PC-9 (cell line): ENCODE measurements around the gene TRIM26. TPM values are rescaled to one million over a fixed set of nuclear protein-coding genes. Genes with fewer than 3 reads are reported as not detected.

ENCODE experiments used
- BruUV-seq: library from RNA; stranded (reverse); fragments of 400-500 nt; replicated peaks from 2 replicates; lab custom pipeline; 2021; lab: Mats Ljungman, UMichigan
- CTCF ChIA-PET: fragments of 300-600 bp; sonication (Branson Sonifier 250); formaldehyde crosslinking; loops from one replicate; lab custom pipeline; 2022; ENCODE audit warnings: antibody characterized with exemption; lab: Charles Lee
- POLR2A ChIA-PET: fragments of 300-600 bp; sonication (Branson Sonifier 250); formaldehyde crosslinking; loops from one replicate; lab custom pipeline; 2022; ENCODE audit warnings: antibody characterized with exemption; ENCODE audit not compliant: unreplicated experiment; lab: Charles Lee
- DNase-seq, 2 experiments: peaks; one replicate each; pipeline versions ENCODE4 v3.0.0 to v3.0.0-alpha.2; 2015 to 2022; ENCODE audit warnings: mixed read lengths in 1 of 2
- H2AFZ ChIP-seq: fragments of 200-600 bp; sonication (generic); 2 replicates; pipeline ENCODE4 v1.8.1; 2017; ENCODE audit warnings: antibody characterized with exemption
- H3F3A ChIP-seq: fragments of 200-600 bp; sonication (generic); 2 replicates; pipeline ENCODE4 v1.8.1; 2017; ENCODE audit warnings: antibody characterized with exemption, mild to moderate bottlenecking, low read depth; ENCODE audit not compliant: insufficient read depth
- H3K27ac ChIP-seq: fragments of 200-600 bp; sonication (generic); 2 replicates; pipeline ENCODE4 v1.6.1; 2016; ENCODE audit warnings: mixed run types
- H3K27me3 ChIP-seq: fragments of 200-600 bp; sonication (generic); 2 replicates; pipeline ENCODE4 v1.6.1; 2016; ENCODE audit warnings: low read depth, mixed run types; ENCODE audit not compliant: insufficient read depth
- H3K36me3 ChIP-seq: fragments of 200-600 bp; sonication (generic); 2 replicates; pipeline ENCODE4 v1.6.1; 2016; ENCODE audit warnings: low read depth, mixed run types
- H3K4me1 ChIP-seq: fragments of 200-600 bp; sonication (generic); replicated peaks from 2 replicates; pipeline ENCODE4 v1.6.1; 2016; ENCODE audit warnings: mixed run types; ENCODE audit not compliant: insufficient read depth
- H3K4me2 ChIP-seq: fragments of 200-600 bp; sonication (generic); 2 replicates; pipeline ENCODE4 v1.6.1; 2017; ENCODE audit warnings: mixed run types
- H3K4me3 ChIP-seq: fragments of 200-600 bp; sonication (generic); 2 replicates; pipeline ENCODE4 v1.6.1; 2016; ENCODE audit warnings: mixed run types
- H3K79me2 ChIP-seq: fragments of 200-600 bp; sonication (generic); 2 replicates; pipeline ENCODE4 v1.6.1; 2017; ENCODE audit warnings: low read depth, mixed run types
- H3K9me2 ChIP-seq: fragments of 200-600 bp; sonication (generic); 2 replicates; pipeline ENCODE4 v1.8.1; 2017; ENCODE audit warnings: mild to moderate bottlenecking; ENCODE audit not compliant: insufficient read depth
- H3K9me3 ChIP-seq: fragments of 200-600 bp; sonication (generic); 2 replicates; pipeline ENCODE4 v1.8.1; 2016; ENCODE audit warnings: low read depth; ENCODE audit not compliant: insufficient read depth
- H4K20me1 ChIP-seq: fragments of 200-600 bp; sonication (generic); 2 replicates; pipeline ENCODE4 v1.8.1; 2017; ENCODE audit not compliant: insufficient read depth
- EZH2 ChIP-seq: fragments of 200-600 bp; sonication (generic); IDR thresholded peaks from 2 replicates; pipeline ENCODE4 v1.8.0; 2017; ENCODE audit warnings: antibody characterized with exemption, low read depth
- intact Hi-C: fragments of 100-400 bp; cut with micrococcal nuclease; formaldehyde crosslinking; loops from one replicate; pipeline ENCODE4 v1.10.0; 2022; ENCODE audit not compliant: unreplicated experiment
- total RNA-seq: library from RNA; stranded (reverse); gene quantifications from 2 replicates; pipeline ENCODE4 v1.2.3, GENCODE V29; 2021
- TF ChIP-seq, protein P1 (sequence below): fragments of 200-600 bp; sonication (generic); conservative IDR thresholded peaks from 2 replicates; pipeline ENCODE4 v1.6.1; 2017; ENCODE audit warnings: mixed run types, antibody characterized with exemption, mild to moderate bottlenecking, moderate library complexity

The TRIM26 gene
- total RNA-seq, 1 experiment from 2014 or later = 53.9 TPM

- H2AFZ ChIP-seq = no peak overlapping the region
- no peak overlapping the region for H3K4me2 ChIP-seq
- ChIA-PET POLR2A (interaction anchor here (0.6 kb wide), 1 partner anchor 25 kb away, joined by 3 read pairs; no protein-coding TSS in a partner anchor), CTCF (no interaction called here)
- intact Hi-C loops = no loop called here
- no peaks in the 10 kb centered on the region for H3F3A ChIP-seq
- H4K20me1 ChIP-seq = no peaks in the 10 kb centered on the region
- peaks cover 10% of the 10 kb centered on the region; the same call in 1 of the 2 replicates for H3K4me1 ChIP-seq
- no peak for DNase-seq
- H3K79me2 ChIP-seq = no peaks in the 10 kb centered on the region
- no peaks in the 10 kb centered on the region for H3K27me3 ChIP-seq
- H3K4me3 ChIP-seq = no peak overlapping the region
- H3K9me2 ChIP-seq = no peaks in the 10 kb centered on the region
- no peaks in the 10 kb centered on the region for H3K36me3 ChIP-seq
- TF ChIP-seq, protein P1, sequence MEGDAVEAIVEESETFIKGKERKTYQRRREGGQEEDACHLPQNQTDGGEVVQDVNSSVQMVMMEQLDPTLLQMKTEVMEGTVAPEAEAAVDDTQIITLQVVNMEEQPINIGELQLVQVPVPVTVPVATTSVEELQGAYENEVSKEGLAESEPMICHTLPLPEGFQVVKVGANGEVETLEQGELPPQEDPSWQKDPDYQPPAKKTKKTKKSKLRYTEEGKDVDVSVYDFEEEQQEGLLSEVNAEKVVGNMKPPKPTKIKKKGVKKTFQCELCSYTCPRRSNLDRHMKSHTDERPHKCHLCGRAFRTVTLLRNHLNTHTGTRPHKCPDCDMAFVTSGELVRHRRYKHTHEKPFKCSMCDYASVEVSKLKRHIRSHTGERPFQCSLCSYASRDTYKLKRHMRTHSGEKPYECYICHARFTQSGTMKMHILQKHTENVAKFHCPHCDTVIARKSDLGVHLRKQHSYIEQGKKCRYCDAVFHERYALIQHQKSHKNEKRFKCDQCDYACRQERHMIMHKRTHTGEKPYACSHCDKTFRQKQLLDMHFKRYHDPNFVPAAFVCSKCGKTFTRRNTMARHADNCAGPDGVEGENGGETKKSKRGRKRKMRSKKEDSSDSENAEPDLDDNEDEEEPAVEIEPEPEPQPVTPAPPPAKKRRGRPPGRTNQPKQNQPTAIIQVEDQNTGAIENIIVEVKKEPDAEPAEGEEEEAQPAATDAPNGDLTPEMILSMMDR = no peak
- no peak for TF ChIP-seq EZH2
- no peaks in the 10 kb centered on the region for H3K9me3 ChIP-seq
- no TSS peak for BruUV-seq
- H3K27ac ChIP-seq = no peak overlapping the region
Observed at GRCh38 chr6:30150671-30151395, 62.4 kb downstream of the TRIM26 start.

DNA sequence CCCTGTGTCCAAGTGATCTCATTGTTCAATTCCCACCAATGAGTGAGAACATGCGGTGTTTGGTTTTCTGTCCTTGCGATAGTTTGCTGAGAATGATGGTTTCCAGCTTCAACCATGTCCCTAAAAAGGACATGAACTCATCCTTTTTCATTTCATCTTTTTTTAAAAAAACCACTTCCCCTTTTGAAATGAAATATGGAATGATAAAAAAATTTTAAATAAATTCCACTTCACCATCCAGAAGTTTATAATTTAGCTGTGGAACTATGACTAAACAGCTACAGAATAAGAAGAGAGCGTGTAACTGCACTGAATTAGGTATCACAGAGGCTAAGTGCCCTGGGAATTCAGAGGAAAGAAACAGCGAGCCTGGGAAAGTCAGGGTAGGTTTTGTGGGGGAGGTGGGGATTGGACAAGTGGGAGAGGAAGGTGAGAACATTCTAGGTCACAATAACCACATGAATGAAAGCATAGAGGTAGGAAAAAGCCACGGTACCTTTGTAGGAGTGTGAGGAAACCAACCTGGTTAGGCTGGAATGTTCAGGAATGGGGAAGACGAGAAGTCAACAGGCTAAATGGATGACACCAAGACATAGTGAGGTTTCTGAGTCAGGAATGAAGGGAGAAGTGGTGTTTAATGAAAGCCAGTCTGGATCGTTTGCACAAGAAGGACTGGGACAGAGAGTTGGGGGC lies 63.2 kb downstream of the TRIM26 start:
- intact Hi-C loops = no loop called here
- ChIA-PET POLR2A (no interaction called here), CTCF (no interaction called here)
- Histone ChIP-seq H3K4me1 (peaks cover 7% of the 10 kb centered on the region; the same call in 1 of the 2 replicates), H3K9me2 (no peaks in the 10 kb centered on the region), H3F3A (no peaks in the 10 kb centered on the region), H3K4me2 (no peak overlapping the region), H4K20me1 (no peaks in the 10 kb centered on the region), H3K27me3 (no peaks in the 10 kb centered on the region), H2AFZ (no peak overlapping the region), H3K79me2 (no peaks in the 10 kb centered on the region), H3K36me3 (no peaks in the 10 kb centered on the region), H3K9me3 (no peaks in the 10 kb centered on the region), H3K4me3 (no peak overlapping the region), H3K27ac (no peak overlapping the region)
- BruUV-seq = no TSS peak
- DNase-seq = no peak
- TF ChIP-seq, protein P1 = no peak
- TF ChIP-seq EZH2 = no peak

DNA sequence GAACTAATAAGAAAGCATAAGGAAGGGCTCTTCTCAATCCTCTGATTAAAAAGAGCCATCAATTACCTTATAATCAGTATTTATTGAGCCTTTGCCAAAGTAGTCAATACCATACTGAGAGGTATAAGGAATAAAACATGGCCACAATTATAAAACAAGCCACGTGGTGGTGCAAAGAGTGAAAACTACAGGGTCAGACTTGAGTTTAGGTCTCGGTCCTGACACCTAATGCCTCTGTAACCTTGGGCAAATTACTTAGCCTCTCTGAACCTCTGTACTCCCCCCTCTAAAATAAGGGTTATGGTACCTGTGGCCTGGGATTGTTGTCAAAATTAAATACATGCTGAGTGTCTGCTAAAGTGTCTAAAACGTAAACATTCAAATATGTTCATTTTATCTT lies 64.0 kb downstream of the TRIM26 start:
- no peaks in the 10 kb centered on the region for H3K9me3 ChIP-seq
- no peaks in the 10 kb centered on the region for H3K36me3 ChIP-seq
- no peak for DNase-seq
- ChIA-PET CTCF (no interaction called here), POLR2A (no interaction called here)
- intact Hi-C loops = no loop called here
- no peaks in the 10 kb centered on the region for H3K27me3 ChIP-seq
- BruUV-seq = no TSS peak
- H3K4me3 ChIP-seq = no peak overlapping the region
- no peak overlapping the region for H3K27ac ChIP-seq
- TF ChIP-seq, protein P1 = no peak
- no peak for TF ChIP-seq EZH2
- no peaks in the 10 kb centered on the region for H3K4me1 ChIP-seq
- H2AFZ ChIP-seq = no peak overlapping the region
- no peaks in the 10 kb centered on the region for H3F3A ChIP-seq
- no peak overlapping the region for H3K4me2 ChIP-seq
- no peaks in the 10 kb centered on the region for H4K20me1 ChIP-seq
- H3K9me2 ChIP-seq = no peaks in the 10 kb centered on the region
- no peaks in the 10 kb centered on the region for H3K79me2 ChIP-seq
